SJCRH30 (cell line): ENCODE results near the gene PFKL. TPM values are rescaled to one million over a fixed set of nuclear protein-coding genes. Genes with fewer than 3 reads are reported as not detected.

Experiments
- DNase-seq, 2 experiments: peaks; one replicate each; pipeline ENCODE4 v3.0.0-alpha.2; 2015 to 2020
- H3K27ac ChIP-seq: fragments of 250-450 bp; sonication (Bioruptor Pico); 2 replicates; pipeline ENCODE4 v1.5.1; 2020; ENCODE audit warnings: mild to moderate bottlenecking, moderate library complexity
- H3K27me3 ChIP-seq: fragments of 250-450 bp; sonication (Bioruptor Pico); 2 replicates; pipeline ENCODE4 v1.5.1; 2020; ENCODE audit warnings: mild to moderate bottlenecking, moderate library complexity
- H3K36me3 ChIP-seq: fragments of 250-450 bp; sonication (Bioruptor Pico); 2 replicates; pipeline ENCODE4 v1.5.1; 2020; ENCODE audit warnings: mild to moderate bottlenecking, moderate library complexity
- H3K4me1 ChIP-seq: fragments of 250-450 bp; sonication (Bioruptor Pico); 2 replicates; pipeline ENCODE4 v1.5.1; 2020; ENCODE audit warnings: mild to moderate bottlenecking, moderate library complexity
- H3K4me3 ChIP-seq: fragments of 250-450 bp; sonication (Bioruptor Pico); 2 replicates; pipeline ENCODE4 v1.5.1; 2020; ENCODE audit warnings: mild to moderate bottlenecking, moderate library complexity
- H3K9me3 ChIP-seq: fragments of 250-450 bp; sonication (Bioruptor Pico); replicated peaks from 2 replicates; pipeline ENCODE4 v1.5.1; 2020; ENCODE audit warnings: mild to moderate bottlenecking, moderate library complexity
- total RNA-seq: library from RNA; depleted of rRNA; stranded (reverse); fragments of >200 nt; shearing (Covaris generic); gene quantifications from 2 replicates; pipeline ENCODE4 v1.2.3, GENCODE V29; 2014; rRNA removed

PFKL gene
- 49.8 and 50.7 TPM in 2 replicates for total RNA-seq

DNA sequence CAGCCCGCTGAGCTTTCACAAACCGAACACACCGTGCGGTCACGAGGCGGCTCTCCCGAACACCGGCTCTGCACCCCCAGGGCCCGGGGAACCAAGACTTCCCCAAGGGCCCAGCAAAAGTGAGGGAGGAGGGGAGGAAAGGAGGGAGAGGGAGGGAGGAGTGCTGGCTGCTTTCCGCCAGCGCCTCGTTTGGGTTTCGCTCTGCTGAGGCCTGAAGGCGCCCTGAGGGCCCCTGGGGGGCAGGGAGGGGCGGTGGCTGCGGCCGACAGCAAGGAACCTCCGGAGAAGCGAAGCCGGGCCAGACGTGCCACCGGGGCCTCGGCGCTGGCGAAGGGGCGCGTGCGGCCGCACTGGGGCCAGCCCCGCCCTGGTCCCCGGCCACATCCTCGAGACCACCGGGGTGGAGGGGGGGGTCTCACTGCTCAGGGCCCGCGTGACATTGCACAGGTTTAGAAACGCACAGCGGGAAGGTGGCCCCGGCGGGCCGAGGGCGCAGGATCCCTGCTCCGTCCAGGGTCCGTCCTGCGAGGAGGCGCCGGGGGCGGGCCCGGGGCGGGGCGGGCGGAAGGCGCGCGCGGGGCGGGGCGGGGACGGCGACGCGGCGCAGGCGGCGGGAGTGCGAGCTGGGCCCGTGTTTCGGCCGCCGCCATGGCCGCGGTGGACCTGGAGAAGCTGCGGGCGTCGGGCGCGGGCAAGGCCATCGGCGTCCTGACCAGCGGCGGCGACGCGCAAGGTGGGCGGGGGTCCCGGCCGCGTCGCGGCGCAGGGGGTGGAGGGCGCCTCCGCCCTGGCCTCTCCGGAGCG lies at the start of gene PFKL:
Gene PFKL, plus strand, starts transcription at position 596 of the 804 bp plus-strand sequence. Its CDS starts 53 bp downstream, at position 649.
- Histone ChIP-seq H3K9me3 (no peaks in the 10 kb centered on the region), H3K4me3 (peak within 1 kb of the TSS; percentile 76), H3K4me1 (peaks cover 6% of the 10 kb centered on the region; the same call in 1 of the 2 replicates), H3K27ac (peak within 1 kb of the TSS; percentile 20; the same call in 1 of the 2 replicates), H3K36me3 (no peaks in the 10 kb centered on the region), H3K27me3 (peaks cover 8% of the 10 kb centered on the region; the same call in 1 of the 2 replicates)
- DNase-seq: peak; percentile 57 to 68

DNA sequence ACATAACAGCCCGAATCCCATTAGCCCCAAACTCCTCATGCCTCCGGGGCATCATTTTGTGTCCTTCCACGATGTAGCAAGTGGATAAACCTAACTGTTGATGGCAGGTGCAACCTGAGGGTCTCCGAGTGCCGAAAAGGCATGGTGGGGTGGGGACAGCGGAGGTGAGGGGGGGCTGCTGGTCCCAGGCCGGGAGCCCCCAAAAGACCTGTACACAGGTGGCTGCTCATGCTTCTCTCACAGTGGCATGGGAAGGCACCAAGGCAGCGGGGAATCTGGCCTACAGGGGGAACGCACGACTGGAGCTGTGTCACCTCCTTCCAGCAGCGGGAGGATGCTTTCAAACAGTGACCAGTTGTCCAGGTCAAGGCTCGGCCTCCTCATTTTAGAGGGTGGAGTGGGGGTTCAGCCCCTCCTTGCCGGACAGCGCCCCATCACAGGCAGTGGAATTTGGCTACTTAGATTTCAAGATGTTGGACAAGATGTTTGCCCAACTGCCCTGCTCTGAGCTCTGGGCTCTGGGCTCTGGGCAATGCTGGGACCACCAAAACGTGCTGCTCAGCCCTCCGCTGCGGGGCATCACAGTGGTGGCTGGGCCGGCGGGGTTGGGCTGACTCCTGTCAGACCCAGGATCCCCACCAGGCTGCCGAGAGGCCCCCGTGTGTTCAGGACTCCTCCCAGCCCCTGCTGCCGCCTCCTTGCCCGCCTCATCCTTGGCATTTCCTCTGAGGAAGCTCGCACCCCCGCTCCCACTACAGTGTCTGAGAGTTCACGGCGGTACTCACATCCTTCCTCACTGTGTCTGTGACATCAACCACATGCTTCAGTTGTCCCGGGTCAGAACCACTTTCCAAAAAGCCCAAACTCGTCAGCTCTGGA lies 45.8 kb upstream of the PFKL start:
- no peak overlapping the region for H3K4me3 ChIP-seq
- no peak for DNase-seq
- no peaks in the 10 kb centered on the region for H3K4me1 ChIP-seq
- H3K9me3 ChIP-seq: no peaks in the 10 kb centered on the region
- H3K36me3 ChIP-seq: no peaks in the 10 kb centered on the region
- no peak overlapping the region for H3K27ac ChIP-seq
- no peaks in the 10 kb centered on the region for H3K27me3 ChIP-seq

DNA sequence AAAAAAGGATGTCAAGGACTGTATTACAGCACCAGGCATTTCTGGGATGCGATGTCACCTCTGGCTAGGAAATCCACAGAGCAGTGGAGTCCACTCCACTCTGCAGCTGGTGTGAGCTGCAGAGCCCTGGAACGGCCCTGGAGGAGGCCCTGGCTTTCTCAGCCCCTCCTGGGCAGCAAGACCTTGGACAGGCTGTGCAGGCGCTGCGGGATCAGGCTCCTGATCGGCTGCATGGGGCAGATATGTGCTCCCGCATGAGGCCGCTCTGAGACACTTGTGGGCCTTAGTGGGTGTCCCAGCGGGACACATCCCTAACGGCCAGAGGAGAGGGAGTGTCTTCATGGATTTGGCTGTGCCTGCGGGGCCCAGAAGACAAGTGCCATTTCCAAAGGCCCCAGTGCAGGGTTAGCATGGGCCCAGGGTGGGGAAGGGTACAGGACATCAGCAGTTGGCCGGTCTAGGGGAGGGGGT lies 44.3 kb upstream of the PFKL start:
- Histone ChIP-seq H3K27me3 (no peaks in the 10 kb centered on the region), H3K36me3 (no peaks in the 10 kb centered on the region), H3K4me1 (no peaks in the 10 kb centered on the region), H3K27ac (no peak overlapping the region), H3K9me3 (no peaks in the 10 kb centered on the region), H3K4me3 (no peak overlapping the region)
- no peak for DNase-seq

DNA sequence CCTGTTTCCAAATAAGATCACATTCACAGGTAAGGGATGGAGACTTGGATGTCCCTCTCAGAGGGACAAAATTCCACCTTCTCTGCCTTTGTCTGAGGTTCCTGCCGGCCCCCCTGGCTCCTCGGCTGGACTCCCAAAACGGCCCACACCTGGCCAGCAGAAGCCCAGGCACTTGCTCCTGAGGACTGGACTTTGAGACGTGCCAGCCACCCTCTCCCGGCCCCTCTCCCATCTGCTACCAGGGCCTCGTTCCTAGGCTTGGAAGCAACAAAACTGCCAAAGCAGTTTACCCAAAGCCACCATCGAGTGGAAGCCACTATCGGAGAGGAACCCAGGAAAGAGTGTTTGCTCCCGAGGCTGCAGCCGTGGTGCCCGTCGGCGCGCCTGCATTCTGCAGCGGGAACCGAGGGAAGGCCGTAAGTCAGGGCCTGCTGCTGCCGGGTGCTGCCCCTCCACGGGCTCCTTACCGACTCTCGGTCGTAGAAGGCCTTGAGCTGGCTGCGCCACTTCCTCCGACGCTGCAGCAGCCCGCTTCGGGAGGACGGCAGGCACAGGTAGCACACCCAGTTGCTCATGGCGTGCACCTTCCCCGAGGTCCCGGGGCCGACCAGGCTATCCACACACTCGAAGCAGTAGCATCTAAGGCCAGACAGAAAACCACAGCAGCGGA lies 41.7 kb upstream of the PFKL start:
- no peak overlapping the region for H3K27ac ChIP-seq
- no peaks in the 10 kb centered on the region for H3K36me3 ChIP-seq
- DNase-seq: no peak

DNA sequence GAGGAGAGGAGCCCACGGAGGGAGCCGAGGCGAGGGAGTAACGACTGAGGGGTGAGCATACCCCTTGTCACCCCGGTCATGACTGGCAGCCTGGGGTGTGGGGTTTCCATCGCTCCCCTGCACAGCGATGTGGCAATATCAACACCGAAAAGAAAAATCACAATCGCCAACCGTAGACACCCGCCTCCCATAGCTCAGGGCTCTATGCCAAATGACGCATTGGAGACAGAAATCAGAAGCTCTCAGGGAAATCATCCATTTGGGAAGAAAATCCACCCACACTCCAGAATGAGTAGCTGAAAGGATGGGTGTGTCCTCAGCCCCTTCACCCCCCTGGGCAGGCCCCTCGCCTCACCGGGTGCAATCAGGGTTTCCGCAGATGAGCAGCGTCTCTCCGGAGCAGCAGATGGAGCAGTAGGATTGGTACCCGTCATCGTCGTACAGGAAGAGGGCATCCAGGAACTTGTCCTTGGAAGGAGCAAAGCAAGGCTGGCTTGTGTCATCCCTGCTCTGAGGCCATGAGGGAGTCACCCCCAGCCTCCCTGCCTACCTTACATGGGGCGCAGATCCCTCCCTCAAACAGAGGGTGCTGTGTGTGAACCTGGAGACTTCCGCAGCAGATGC lies 40.7 kb upstream of the PFKL start:
- Histone ChIP-seq H3K27me3 (no peaks in the 10 kb centered on the region), H3K4me1 (no peaks in the 10 kb centered on the region), H3K9me3 (no peaks in the 10 kb centered on the region), H3K4me3 (no peak overlapping the region), H3K36me3 (no peaks in the 10 kb centered on the region), H3K27ac (no peak overlapping the region)
- no peak for DNase-seq

More for the DNA sequence above, 41.7 kb upstream of the PFKL start:
- H3K4me1 ChIP-seq: no peaks in the 10 kb centered on the region
- no peaks in the 10 kb centered on the region for H3K27me3 ChIP-seq
- H3K9me3 ChIP-seq: no peaks in the 10 kb centered on the region
- H3K4me3 ChIP-seq: no peak overlapping the region

DNA sequence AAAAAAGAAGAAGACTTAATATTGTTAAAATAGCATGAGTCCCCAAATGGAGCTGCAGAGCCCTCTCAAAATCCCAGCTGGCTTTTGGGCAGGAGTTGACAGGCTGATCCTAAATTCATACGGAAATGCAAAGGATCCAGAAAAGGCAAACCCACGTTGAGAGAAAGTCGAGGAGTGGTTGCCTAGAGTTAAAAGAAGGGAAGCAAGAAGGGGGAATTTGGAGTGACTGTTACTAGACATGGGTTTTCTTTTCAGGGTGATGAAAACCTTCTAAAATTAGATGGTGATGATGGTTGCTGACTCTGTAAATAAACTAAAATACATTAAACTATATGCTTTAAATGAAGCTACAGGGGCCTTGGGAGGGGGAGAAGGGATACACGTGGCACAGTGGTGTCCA lies 39.8 kb upstream of the PFKL start:
- Histone ChIP-seq H3K4me1 (no peaks in the 10 kb centered on the region), H3K9me3 (no peaks in the 10 kb centered on the region), H3K36me3 (no peaks in the 10 kb centered on the region), H3K27me3 (no peaks in the 10 kb centered on the region), H3K27ac (no peak overlapping the region), H3K4me3 (no peak overlapping the region)
- DNase-seq: no peak

DNA sequence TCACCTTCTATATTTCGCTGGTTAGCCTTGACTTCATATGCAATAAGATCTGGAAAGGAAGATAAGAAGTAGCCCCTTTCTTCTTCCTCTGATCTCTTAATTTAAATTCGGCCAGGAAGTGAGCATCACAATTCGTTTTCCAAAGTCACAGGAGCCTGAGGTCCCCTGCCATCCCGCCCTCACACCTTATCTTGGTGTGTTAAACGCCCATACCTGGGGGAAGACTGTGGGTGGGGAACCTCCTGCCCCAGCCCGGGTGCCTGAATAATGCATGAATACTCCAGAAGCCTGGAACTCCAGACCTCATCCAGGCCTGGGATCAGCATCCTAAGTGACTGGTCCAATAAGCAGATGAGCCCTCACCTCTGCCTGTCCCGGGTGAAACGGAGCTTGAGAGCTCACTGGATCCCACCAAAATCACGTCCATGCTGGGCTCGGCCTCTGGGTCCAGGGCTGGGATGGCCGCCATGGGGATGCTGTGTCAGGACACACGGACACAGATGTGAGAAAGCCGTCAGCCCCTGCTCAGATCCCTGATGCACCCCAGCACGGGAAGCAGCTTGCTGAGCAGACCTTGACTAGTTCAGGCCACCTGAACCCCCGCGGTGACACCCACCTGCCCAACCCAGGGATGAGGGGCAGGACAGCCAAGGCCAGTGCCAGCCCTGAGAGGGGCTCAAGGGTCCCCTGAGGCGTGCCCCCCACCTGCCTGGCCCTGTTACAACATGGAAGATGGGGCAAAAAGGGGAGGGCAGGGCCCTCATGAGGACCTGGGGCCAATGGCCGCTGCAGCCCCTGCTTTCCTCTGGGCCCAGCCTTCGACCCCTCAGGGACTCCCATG lies 38.8 kb upstream of the PFKL start:
- no peak for DNase-seq
- Histone ChIP-seq H3K4me1 (no peaks in the 10 kb centered on the region), H3K36me3 (no peaks in the 10 kb centered on the region), H3K27ac (no peak overlapping the region), H3K4me3 (no peak overlapping the region), H3K9me3 (no peaks in the 10 kb centered on the region), H3K27me3 (no peaks in the 10 kb centered on the region)

DNA sequence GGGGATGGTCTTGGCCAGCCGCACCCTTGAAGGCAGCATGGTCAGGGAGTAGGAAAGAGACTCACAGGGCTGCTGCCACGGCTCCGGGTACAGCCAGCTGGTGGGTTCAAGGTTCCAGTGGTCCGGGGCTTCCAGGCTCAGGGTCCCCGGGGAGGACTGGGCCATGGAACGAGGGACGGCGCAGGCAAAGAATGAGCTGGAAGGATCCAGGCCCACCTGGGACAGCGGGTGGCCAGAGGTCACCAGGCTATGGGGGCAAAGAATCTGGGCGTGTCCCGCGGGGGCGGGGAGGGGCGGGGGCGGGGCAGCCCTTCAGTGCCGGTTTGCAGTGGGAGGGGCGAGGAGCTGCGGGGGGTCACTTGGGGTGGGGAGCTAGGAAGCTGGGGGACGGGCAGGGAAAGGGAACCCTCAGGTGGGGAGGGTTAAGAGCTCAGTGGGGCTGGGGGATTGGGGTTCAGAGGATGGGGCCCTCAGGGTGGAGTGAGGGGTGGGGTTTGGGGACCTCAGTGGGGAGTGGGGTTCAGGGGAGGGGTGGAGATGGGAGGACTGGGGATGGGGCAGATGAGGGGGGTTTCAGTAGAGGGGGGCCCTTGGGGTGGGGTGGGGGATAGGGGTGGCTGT lies 38.1 kb upstream of the PFKL start, which contains the start of gene DNMT3L:
Gene DNMT3L, minus strand, starts transcription at position 223 of the 621 bp plus-strand sequence. CDS start 638 bp downstream, outside the sequence.
- H3K4me3 ChIP-seq: no peak within 1 kb of the TSS
- DNase-seq: no peak
- H3K9me3 ChIP-seq: no peaks in the 10 kb centered on the region
- no peaks in the 10 kb centered on the region for H3K27me3 ChIP-seq
- H3K4me1 ChIP-seq: no peaks in the 10 kb centered on the region
- H3K36me3 ChIP-seq: no peaks in the 10 kb centered on the region
- no peak within 1 kb of the TSS for H3K27ac ChIP-seq

DNA sequence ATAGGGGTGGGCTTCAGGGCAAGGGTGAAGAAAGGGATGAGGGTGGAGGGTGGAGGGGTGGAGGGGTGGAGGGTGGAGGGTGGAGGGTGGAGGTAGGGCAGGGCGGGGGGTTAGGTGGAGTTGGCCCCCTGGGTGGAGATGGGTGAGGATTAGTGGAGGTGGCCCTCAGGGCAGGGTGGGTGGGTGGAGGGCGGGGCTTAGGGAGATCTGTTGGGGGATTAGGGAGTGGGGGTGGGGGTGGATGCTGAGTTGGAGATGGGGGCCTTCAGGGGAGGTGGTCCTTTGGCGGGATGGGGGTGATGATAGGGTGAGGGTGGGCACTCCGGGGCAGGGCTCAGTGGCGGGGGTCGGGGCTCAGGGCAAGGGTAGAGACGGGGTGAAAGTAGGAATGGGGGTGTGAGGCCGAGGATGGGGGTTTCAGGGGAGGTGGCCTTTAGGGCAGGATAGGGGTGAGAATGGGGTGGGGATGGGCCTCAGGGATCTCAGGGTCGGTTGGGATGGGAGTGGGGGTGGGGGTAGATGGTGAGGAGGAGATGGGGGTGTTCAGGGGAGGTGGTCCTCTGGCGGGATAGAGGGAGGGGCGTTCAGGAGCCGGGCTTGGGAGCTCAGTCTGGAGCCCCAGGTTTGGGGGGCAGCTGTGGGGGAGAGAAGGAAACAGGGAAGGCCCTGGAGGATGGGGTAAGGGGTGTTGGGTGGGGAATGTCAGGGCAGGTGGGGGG lies 37.4 kb upstream of the PFKL start:
- Histone ChIP-seq H3K36me3 (no peaks in the 10 kb centered on the region), H3K27me3 (no peaks in the 10 kb centered on the region), H3K4me3 (no peak overlapping the region), H3K4me1 (no peaks in the 10 kb centered on the region), H3K9me3 (no peaks in the 10 kb centered on the region), H3K27ac (no peak overlapping the region)
- DNase-seq: no peak

DNA sequence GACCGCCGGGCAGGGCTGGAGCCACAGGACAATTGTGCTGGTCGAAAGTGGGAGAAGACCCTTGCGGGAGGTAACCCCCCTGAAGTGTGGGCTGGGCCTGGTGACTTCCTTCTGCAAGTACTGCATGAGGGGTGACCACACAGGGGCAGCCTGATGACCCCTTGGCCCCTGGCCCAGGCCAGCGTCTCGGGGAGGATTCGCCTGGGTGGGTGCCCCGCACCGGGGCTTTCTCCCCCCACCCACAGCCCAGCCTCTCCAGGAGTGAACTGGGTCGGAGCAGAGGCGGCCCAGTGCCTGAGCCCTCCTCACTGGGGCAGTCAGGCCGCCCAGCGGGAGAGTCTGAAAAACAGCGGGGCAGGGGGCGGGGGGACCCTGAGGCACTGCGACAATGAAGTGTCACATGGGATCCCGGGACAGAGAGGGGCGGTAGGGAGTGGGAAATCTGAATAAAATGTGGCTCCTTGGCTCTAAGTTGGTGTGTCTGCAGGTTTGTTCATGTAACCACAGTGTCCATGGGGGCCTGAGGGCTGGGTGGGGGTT lies 36.6 kb upstream of the PFKL start:
- no peak for DNase-seq
- Histone ChIP-seq H3K27ac (no peak overlapping the region), H3K4me1 (no peaks in the 10 kb centered on the region), H3K27me3 (no peaks in the 10 kb centered on the region), H3K9me3 (no peaks in the 10 kb centered on the region), H3K4me3 (no peak overlapping the region), H3K36me3 (no peaks in the 10 kb centered on the region)

DNA sequence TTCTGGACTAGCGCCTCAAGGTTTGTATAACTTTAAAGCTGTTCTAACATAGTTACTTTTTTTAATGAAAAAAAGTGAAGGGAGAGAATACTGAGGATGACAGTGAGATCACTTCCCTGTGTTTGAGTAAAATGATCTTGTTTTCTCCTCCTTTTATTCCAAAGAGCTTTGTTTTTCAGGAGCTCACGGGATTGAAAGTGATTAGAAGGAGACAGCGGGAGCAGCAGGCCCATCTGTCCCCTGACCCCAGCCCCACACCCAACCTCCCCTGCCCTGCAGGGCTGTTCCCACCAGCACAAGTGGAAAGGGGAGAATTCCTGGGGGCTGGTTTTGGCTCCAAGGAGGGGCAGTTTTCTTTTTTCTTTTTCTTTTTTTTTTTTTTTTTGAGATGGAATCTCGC lies 36.1 kb upstream of the PFKL start:
- Histone ChIP-seq H3K27me3 (no peaks in the 10 kb centered on the region), H3K36me3 (no peaks in the 10 kb centered on the region), H3K4me1 (no peaks in the 10 kb centered on the region), H3K9me3 (no peaks in the 10 kb centered on the region), H3K4me3 (no peak overlapping the region), H3K27ac (no peak overlapping the region)
- DNase-seq: no peak

DNA sequence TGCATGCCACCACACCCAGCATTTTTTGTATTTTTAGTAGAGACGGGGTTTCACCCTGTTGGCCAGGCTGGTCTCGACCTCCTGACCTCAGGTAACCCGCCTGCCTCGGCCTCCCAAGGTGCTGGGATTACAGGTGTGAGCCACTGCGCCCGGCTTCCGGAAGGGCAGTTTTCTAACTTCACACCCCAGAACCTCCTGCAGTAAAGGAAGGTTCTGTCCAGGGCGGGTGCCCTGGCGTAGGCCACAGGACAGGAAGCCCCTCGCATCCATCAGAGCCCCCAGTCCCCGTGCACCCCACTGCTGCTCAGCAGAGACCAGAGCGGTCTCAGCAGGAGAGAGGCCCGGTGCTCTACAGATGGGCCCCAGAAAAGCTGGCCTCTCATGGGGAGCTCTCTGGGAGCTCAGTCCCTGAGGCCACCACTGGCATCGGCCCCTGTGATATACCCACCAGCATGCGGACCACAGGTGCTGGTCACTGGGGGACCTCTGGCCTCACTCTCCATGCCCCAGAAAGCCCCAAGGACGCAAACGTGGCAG lies 34.1 kb upstream of the PFKL start:
- no peak overlapping the region for H3K27ac ChIP-seq
- no peak for DNase-seq
- no peaks in the 10 kb centered on the region for H3K27me3 ChIP-seq
- H3K4me1 ChIP-seq: no peaks in the 10 kb centered on the region
- H3K9me3 ChIP-seq: no peaks in the 10 kb centered on the region
- no peaks in the 10 kb centered on the region for H3K36me3 ChIP-seq
- no peak overlapping the region for H3K4me3 ChIP-seq
